HuH-7.5 (cell line): ENCODE measurements around the gene BBX.
"Not testable (repeated sequence)": the region's sequence is repeated elsewhere in the genome, so short reads cannot be mapped to it uniquely, and the experiment has no call there.

Source experiments
- DNase-seq: peaks from one replicate; pipeline ENCODE4 v3.0.0; 2011; ENCODE audit warnings: low spot score

The BBX gene

DNA sequence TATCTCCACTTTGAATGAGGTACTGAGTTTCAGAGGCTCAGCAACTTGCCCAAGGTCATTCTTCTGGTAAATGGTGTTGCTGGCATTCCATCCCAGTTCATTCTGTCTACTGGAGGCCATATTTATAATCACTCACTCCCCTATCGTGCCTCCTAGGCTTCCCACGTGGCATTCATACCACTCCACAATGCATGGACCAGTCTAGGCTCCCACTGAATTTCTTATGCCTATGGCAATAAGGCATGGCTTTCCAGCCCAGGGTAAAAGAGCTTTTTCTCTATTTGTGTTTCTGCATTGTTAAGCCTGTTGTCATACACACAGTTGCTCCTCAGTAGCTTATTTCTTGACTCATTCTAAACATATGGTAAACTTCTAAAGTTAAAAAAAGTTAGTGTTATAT lies 19.9 kb downstream of the BBX start:
- no peak for DNase-seq

DNA sequence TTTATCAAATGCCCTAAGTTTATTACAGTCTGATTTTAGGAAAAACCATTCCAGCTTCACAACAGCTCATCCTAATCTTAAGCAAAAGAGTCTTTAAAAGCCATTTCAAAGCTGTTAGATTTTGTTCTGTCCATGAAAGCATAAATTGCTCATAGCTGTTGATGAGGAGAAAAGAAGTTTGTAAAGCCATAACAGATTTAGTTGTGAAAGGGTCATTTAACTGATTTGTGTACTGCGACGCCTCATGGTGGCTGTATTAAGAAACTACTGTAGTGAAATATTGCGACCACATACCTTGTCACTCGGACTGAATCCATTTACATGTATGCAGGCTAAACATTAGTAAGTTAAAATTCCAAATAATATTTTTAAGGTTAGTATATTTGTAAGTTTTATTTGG lies 20.9 kb downstream of the BBX start:
- DNase-seq = no peak

DNA sequence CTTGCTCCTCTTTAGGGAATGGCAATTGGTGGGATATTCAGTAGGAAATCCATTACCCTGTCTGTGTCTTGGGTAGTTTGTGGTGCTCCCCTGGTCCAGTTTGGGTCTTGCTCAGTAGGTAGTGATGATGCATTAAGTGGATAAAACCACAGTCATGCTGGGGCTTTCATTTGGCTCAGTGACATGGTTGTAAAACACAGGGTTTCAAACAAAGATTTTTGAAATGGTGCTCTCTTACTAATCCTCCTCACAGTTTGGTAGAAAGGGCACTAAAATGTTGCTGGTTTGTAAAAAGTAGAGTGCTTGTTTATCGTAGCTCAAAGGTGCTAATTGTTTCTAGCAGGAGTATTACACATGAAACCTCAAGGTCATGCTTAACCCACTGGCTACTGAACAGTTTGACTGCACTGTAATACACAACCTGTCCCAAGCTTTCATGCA lies 22.9 kb downstream of the BBX start:
- no peak for DNase-seq

DNA sequence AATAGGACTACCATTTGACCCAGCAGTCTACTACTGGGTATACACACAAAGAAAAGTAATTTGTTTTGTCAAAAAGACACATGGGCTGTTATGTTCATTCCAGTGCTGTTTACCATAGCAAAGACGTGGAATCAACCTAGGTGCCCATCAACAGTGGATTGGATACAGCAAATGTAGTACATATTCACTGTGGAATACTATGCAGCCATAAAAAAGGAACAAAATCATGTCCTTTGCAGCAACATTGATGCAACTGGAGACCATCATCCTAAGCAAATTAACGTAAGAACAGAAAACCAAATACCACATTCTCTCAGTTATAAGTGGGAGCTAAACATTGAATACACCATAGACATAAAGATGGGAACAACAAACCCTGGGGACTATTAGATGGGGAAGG lies 25.8 kb downstream of the BBX start:
- no peak for DNase-seq

DNA sequence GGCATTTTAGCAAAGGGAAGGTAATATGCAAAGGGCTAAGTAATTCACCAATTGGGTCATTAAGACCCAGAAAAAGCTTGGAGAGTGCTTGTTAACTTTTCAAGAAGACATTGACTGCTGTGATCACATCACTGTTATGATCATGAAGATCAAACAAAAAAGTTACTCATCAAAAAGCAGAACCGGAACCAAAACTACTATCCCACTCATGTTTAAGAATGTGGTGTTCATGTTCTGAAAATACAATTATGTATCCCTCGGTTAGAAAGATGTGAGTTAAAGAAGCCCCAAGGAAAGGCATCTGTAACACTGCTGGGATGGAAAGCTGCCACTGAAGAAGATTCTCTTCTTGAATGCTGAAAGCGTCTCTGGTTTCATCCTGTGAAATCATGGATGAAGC lies 32.6 kb downstream of the BBX start:
- DNase-seq = no peak

DNA sequence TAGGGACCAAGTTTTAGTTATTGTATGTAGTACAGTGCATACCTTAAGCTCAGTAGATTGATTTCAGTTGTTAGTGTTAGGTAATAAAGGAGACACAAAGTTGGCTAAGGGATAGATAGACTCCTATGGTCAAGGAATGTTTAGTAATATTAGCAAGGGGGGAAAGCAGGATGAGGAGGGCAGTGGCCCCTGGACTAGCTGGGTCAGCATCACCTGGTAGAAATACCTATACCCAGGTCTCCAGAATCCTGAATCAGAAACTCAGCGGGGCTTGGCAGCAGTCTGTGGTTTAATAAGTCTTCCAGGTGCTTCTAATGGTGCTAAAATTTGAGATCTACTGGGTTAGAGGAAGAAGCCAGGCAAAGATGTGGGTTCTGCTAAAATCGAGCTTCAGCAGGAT lies 35.0 kb downstream of the BBX start:
- DNase-seq = no peak

DNA sequence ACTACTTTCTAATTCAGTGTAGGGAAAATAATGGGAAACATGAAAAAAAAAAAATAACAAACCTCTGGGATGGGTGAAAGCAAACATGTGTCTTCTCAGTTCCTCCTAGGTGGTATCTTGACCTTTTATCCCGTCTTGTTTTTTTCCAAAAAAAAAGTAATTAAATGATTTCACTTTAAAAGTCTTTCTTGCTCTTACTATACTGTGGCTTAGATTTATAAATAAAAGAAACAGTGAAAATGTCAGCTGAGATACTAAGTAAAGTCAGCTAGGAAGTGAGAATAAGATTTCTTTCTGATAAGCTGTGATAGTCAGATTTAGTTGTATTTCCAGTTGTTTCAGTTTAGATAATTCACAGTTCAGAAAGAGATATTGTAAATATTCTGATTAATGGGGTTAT lies 37.4 kb downstream of the BBX start:
- DNase-seq = no peak

DNA sequence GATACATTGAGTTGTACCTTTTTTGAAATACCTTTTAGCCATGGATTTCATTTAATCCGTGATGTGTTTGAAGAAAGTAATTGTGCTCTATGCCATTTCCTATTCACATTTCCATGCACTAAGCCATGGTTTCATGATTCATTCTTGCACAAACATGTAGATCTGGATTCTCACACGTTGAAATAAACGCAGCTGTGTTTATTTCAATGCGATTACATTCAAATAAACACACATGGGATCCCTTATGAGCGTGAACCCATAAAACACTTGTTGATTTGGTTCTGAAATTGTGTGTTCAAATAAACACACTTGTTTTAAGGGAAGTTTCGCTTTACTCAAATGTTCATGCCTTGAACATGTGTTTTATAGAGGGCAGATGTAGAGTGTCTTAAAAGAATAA lies 39.2 kb downstream of the BBX start:
- DNase-seq = no peak

DNA sequence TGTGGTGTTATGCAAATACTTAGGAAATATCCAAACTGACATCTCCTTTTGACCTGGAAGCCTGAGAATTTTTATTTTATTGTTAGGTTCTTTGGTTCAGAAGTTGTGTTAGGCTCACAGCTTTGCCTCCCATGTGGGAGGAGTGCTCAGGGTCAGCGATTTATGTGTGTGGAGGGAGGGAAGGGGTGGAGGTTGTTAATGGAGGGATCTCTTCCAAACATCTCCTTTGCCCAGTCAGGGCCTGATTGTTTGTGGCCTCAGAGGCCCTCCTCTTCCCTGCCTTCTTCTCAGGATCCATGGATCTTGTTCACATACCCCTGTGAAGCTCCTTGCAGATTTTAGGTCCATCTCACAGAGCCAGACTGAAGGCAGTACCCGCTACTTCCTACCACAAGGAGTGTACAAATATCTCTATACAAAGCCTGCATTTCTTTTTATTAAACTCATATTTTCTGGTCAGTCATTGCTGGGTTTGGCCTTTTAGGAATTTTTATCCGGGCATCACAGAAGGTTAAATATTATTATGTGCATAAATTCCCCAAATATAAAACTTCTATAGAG lies 40.3 kb downstream of the BBX start:
- DNase-seq = no peak

DNA sequence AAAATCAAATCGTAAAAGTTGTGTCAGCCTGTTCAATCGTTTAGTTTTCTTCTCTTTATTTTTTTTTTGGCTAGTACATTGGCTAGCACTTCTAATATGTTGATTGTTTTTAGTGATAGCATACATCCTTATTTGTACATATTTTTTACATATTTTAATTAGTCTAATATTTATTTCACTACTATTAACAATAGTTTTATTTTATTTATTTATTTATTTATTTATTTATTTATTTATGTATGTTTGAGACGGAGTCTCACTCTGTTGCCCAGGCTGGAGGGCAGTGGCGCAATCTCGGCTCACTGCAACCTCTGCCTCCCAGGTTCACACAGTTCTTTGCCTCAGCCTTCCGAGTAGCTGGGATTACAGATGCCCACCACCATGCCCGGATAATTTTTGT lies 42.5 kb downstream of the BBX start:
- DNase-seq = not testable (repeated sequence)

DNA sequence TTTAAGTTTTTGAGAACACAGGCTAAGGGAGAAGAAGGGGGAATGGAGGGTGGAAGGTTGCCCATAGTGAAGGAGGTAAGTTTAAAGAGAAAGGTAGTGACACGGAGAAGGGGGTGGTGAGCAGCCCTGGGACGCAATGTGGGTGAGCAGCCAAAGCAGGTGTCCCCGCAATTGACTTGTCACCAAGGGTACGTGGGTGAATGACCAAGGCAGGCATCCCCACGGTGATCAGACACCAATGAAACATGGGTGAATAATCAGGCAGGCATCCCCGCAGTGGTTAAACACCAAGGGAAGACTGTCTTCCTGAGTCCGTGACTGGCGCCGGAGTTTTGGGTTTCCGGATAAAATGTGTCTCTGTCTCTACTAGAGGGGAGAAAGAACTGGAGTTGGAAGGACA lies 48.3 kb downstream of the BBX start:
- not testable (repeated sequence) for DNase-seq

DNA sequence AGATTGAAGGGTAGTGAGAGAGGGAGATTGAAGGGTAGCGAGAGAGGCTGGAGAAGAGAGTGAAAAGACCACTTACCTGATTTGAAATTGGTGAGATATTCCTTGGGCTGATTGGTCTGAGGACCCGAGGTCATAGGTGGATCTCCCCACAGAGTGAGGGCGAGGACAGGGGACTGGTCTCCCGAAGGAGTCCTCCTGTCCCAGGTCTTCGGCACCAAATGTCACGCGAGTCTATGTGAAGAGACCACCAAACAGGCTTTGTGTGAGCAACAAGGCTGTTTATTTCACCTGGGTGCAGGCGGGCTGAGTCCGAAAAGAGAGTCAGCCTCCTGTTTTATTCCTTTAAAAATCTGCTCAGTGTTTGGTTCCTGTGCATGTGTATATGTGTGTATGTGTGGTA lies 48.7 kb downstream of the BBX start:
- not testable (repeated sequence) for DNase-seq

DNA sequence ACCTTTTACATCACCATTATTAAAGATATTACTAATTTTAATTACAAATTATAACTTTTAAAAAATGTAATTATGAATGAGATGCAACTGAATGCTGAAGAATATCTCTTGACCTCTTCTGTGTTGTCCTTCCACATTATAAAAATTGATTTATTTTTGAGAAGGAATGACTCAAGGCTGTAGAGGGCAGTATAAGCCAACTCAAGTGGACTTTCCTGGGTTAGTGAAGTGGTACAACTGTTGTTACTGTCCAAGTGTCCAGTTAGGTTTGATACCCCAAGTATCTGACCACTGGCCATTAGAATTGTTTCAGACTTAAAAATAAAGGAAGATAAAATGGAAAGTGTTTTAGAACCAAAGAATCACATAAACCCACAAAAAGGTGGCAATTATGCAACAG lies 51.9 kb downstream of the BBX start:
- DNase-seq = no peak

DNA sequence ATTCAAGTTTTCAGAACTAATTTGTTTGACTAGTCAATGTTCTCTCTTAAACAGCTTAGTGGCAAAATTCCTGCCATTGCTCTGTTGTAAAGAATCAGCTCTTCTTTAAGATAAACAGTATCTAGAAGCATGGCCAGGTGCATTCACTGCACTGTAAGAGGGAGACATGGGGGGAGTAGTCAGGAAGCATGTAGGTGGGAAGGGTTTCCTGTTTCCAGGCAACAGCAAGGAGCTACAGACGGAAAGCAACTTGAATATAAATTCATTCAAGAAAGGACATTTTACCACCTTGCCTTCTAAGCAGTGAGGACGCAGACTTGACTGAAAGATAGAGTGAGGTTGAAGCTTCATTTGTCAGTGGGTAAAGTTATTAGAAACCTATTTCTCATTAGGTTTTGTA lies 55.3 kb downstream of the BBX start:
- no peak for DNase-seq

DNA sequence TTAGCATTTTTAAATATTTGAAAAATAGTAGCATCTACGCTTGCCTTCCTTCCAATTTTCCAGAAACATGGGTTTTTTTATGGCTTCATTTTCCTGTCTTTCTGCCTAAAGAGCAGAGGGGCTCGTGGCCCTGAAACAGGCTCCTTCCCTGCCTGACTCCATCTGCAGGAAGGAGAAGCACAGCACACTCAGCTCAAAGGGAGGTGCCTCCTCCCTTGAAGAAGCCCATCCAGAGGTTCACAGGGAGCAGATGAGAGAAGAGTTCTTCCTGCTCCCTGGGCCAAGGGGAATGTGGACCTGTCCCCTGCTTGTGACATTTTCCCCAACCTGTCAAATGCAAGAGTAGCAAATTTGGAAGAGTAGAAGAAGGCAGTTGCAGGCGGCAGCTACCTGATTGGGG lies 55.8 kb downstream of the BBX start:
- no peak for DNase-seq

DNA sequence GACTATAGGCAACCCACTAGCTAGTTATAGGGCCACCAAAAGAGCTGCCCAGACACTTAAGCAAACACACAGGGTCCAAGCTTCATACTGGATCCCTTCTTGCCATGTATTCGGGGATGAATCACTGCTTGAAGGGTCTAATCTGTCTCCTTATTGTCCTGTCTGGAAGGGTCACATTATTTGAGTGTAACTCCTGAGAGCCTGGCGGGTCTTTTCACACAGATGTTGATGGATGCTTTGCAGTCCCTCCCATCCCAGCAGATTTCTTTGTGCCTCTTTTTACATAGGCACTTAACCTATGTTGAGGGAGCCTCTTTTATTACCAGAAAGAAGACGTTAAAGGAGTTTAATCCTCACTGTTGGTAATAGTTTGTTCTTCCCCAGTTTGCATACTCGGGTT lies 56.6 kb downstream of the BBX start:
- no peak for DNase-seq

DNA sequence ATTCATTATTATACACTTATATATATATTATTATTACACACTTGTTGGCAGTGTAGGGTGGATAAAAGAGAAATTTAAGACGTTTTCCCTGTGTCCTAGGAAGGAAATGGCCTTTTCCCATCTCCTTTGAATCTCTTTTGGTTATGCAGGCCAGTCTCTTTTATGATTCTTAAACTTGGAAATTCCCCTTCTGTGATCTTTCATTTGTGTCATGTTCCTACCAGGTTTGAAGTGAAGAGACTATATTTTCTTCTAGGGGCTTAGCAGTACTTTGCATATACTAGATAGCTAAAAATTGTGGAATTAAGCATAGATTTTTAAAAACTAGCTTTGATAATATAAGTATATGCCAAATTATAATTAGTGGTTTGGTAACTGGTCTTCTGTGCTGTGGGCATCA lies 58.5 kb downstream of the BBX start:
- DNase-seq = no peak

DNA sequence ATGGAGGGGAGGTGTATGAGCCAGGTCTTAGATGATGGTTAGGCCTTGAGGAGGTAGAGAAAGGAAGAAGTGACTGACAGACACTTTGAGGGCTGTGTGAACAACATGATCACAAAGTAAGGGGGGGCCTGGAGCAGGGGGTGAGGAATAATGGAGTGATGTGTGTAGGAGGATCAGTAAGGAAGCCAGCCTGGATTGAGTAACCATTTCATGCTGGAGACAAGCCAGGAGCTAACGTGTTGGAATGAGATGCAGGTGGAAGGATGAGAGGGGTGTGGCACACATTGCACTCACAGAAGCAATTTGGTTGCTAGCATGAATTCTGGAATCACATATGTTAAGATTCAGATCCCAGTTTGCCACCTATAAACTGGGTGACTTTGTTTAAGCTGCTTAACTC lies 65.5 kb downstream of the BBX start:
- no peak for DNase-seq

DNA sequence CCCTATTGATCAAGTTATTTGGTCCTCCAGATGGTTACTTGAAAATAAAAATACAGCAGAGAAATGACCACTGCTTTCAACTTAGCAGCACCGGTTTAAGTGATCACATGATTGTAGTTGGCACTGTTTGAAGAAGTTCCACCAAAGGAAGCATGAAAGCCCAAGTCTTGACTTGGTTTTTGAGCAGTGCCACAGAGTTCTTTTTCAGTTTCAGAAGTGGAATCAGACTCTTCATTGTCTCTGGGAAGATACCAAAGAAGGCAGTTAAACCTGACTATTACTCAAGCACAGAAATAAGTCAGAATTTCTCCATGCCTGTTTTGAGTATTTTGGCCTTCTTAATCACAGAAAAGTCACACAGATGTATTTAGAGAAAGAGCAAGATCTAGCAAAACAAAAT lies 66.7 kb downstream of the BBX start:
- DNase-seq = no peak

DNA sequence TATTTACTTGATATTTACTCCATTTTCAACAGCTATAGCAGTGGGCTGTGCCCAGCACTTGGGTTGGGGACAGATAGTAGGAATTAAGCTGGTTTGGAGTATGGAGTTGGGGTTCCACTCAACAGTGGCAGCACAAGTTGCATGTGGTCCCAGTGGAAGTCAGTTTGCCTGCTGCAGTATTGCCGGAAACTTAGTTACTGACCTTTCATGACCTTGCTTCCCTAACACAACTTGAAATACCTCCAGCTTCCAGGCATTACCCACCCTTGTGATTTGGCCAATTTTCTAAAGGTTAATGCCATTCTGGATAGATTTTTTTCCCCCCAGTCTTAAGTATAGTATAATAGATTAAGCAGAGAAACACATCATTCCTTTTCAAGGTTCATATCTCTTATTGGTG lies 68.0 kb downstream of the BBX start:
- no peak for DNase-seq

DNA sequence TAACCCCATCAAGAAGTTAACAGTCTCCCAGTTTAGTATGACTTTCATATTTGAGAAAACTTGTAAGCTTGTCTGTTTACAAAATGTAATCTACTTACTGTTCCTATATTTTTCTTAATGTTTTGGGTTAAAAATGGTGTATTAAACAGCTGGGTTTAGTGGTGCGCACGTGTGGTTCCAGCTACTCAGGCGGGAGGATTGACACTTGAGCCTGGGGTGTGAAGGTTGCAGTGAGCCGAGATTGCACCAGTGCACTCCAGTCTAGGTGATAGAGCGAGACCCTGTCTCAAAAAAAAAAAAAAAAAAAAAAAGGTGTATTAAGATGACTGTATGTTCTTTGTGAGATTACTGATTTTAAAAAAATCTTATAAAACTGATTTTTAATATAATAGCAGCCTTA lies 69.3 kb downstream of the BBX start:
- no peak for DNase-seq

DNA sequence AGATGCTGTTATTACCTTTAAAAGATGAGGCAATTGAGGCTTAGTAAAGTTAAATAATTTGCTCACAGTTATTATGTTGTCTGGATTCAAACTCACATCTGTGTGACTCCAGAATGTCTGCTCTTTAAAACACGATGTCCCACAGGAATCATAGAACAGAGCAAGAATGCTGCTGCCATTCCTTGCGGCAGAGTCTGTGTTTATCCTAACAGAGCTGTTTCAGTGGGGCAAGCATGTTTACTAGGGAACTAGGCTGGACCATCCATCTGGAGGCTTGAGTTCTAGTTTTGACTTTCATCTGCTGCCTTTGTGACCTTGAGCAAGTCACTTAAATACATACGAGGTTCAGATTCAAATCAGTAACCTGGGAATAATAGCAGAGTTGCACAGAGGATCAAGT lies 72.1 kb downstream of the BBX start:
- no peak for DNase-seq

DNA sequence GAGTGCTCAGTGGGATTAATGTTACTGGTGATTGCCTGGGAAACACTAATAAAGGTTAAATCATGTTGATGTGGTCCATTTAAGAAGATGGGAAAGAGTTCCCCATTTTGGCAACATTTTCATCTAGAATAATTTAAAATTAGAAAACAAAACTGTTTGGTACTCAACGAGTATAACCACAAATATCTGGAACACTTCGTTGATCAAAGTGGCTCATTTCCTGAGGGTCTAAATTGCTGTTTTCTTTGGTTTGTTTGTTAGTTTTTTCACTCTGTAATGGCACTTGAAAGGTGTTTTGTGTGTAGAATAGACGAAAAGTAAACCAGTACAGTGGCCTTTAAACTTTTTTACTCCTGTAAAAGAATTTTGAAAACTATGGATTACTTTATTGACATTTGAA lies 73.9 kb downstream of the BBX start:
- no peak for DNase-seq

DNA sequence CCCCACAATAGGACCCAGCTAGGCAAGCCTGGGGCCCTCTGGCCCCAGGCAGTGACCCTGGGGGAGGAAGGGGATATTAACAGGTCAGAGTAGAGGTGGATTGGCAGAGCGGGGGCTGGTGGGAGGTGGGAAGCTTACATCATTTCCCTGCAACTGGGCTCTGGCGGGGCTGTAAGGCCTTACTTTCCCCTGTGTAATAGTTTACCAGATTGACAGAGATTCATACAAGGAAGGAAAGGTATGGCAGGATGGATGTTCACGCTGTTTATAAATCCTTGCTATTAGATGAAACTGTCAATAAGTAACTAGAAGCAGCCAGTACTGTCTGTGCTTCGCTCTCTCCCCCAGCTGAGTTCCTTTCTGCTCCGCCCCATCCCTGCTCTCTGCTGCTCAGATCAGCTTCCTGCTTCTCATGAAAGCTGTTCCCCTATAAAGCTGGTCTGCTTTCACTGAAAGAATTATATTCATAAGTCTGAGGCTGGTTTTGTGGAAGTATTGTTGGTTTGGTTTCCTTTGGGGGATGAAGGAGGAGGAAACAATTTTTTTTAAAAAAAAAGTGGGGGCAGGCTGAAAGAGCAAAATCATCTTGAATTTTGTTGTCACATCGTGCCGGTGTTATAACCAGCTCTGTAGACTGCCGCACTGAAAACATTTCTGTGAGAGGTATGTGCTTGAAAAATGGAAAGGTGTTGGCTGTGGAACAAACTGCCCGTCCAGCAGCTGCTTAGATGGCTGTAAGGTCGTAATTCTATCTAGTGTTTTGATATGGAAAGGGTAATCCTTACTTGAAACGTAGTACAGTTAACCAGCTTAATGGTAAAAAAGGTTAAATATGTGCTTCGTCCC lies 76.4 kb downstream of the BBX start:
- DNase-seq = peak; percentile 13
